Germinal center (tissue), 1 donor: Measurements from ENCODE around the gene ANKRD35.
"Not testable (repeated sequence)": the region's sequence is repeated elsewhere in the genome, so short reads cannot be mapped to it uniquely, and the experiment has no call there.

Experiments
- DNase-seq: peaks from one replicate; pipeline ENCODE4 v3.0.0; 2012; ENCODE audit warnings: mixed read lengths, low spot score

ANKRD35 gene, protein sequence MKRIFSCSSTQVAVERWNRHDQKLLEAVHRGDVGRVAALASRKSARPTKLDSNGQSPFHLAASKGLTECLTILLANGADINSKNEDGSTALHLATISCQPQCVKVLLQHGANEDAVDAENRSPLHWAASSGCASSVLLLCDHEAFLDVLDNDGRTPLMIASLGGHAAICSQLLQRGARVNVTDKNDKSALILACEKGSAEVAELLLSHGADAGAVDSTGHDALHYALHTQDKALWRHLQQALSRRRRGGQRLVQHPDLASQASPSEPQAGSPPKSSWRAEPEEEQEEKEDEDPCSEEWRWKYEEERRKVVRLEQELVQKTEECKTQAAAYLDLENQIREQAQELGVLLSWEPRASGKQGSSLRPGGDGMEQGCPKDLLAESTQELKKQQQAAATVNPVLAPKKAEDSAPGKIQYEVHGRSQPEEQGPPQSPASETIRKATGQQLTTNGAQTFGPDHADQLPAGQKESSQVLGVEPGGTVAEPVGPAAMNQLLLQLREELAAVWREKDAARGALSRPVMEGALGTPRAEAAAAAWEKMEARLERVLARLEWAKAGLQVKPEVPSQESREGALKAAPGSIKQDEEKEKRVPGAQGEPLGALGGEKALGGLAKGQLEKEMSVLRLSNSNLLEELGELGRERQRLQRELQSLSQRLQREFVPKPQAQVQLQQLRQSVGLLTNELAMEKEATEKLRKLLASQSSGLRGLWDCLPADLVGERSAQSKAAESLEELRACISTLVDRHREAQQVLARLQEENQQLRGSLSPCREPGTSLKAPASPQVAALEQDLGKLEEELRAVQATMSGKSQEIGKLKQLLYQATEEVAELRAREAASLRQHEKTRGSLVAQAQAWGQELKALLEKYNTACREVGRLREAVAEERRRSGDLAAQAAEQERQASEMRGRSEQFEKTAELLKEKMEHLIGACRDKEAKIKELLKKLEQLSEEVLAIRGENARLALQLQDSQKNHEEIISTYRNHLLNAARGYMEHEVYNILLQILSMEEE

GRCh38 chr1:145885738-145886287 lies at the start of gene ANKRD35:
Gene ANKRD35, minus strand, starts transcription at chr1:145885866. Its CDS starts 108 bp downstream, at chr1:145885758.
- peak; percentile 96 for DNase-seq

DNA sequence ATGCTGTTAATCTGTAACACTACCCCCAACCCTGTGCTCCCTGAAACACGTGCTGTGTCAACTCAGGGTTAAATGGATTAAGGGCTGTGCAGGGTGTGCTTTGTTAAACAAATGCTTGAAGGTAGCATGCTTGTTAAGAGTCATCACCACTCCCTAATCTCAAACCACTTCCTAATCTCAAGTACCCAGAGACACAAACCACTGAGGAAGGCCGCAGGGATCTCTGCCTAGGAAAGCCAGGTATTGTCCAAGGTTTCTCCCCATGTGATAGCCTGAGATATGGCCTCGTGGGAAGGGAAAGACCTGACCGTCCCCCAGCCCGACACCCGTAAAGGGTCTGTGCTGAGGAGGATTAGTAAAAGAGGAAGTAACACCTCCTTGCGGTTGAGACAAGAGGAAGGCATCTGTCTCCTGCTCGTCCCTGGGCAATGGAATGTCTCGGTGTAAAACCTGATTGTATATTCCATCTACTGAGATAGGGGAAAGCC lies 46.9 kb upstream of the ANKRD35 start:
- not testable (repeated sequence) for DNase-seq

DNA sequence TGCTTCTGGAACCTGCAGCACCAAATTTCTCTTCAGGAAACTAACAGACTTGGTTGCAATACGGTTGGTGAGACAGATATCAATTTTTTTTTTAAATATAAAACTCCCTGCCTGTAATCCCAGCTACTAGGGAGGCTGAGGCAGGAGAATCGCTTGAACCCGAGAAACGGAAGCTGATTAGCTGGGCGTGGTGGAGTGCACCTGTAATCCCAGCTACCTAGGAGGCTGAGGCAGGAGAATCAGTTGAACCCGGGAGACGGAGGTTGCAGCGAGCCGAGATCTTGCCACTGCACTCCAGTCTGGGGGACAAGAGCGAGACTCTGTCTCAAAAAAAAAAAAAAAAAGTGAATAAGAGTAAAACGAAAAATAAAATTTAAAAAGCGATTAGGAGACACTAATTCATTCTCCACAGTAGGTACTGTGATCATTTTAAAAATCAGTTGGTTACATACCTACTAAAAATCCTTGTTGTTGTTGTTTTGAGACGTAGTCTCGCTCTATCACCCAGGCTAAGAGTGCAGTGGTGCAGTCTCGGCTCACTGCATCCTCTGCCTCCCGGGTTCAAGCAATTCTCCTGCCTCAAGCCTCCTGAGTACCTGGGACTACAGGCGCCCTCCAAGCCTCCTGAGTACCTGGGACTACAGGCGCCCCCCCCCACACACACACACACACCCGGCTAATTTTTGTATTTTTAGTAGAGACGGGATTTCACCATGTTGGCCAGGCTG lies 42.4 kb upstream of the ANKRD35 start:
- no peak for DNase-seq

DNA sequence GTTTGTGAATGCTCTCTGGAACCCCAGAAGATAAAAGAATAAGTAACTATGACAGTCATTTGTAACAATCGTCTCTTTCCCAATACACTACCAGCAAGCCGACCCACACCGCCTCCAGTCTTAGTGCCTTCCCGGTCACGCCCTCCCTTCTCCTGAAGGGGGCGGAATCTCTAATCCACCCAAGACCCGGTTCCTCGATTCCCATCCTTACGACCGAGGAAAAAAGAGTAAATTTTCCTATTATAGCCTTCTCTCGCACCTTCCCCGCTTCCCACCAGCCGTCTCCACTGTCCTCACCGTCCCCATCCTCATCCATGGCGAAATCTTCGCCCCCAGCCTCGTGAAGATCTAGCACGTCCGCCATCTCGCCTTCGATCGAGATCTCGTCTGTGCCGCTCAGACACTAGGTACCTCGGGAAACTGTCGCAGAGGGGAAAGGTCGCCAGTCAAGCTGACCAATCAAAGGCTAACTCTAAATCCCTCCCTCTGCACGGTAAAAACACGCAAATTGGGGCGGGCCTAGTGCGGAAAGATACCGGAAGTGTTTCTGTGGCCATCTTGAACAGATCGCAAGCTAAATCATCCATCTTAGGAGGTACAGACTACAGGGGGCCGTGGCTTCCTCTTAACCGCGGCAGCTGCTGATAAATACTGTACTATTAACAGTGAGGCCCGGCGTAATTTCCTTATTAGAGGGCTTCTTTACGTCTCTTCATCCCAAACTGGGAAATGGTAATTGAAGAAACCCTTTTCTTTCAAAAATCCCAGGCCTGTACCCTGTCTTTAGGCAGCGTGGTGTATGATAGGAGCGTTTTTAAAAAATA lies 41.6 kb upstream of the ANKRD35 start, which contains the start of gene RBM8A:
Gene RBM8A, minus strand, starts transcription at position 422 of the 824 bp plus-strand sequence. Its CDS starts 58 bp downstream, at position 364.
- DNase-seq, result peak; percentile 90

DNA sequence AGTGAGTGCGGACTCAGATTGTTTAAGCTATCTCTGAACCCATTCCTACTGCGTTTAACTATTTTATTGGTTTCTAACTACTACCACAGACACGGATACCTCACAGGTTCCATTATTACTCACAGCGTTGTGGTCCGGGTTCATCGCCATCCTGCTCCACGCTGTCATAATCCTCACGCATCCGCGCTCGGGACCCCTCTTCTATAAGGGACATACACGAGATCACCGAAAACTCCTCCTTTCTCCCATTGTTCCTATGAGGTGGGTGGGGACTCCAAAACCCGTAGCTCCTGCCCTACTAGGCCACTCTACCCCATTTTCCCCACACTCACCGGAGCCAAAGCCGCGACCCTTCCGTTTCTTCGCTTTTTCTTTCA lies 41.0 kb upstream of the ANKRD35 start:
- no peak for DNase-seq

DNA sequence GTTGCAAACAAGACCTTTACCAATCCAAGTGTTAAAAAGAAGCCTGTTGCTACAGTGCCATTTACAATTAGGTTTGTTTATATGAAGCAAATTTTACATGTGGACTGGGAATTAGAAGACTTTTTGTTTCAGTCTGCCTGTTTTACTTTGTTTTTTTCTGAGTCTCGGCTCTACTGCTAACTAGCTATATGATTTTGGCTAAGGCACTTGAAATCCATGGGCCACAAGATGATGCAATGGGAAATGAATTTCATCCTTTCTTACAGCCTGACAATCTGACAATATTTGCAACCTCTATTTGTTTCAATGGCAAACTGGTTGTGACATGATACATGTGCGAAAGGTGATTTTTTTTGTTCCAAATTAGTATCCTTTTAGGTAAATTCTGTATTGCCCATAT lies 36.6 kb upstream of the ANKRD35 start:
- no peak for DNase-seq

DNA sequence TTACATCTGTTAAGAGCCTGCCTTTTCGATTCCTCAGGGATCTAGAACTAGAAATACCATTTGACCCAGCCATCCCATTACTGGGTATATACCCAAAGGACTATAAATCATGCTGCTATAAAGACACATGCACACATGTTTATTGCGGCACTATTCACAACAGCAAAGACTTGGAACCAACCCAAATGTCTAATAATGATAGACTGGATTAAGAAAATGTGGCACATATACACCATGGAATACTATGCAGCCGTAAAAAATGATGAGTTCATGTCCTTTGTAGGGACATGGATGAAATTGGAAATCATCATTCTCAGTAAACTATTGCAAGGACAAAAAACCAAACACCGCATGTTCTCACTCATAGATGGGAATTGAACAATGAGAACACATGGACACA lies 34.6 kb upstream of the ANKRD35 start:
- not testable (repeated sequence) for DNase-seq

- peak; percentile 23 for DNase-seq
These were observed 33.6 kb upstream of the ANKRD35 start for GRCh38 chr1:145918992-145919939.

DNA sequence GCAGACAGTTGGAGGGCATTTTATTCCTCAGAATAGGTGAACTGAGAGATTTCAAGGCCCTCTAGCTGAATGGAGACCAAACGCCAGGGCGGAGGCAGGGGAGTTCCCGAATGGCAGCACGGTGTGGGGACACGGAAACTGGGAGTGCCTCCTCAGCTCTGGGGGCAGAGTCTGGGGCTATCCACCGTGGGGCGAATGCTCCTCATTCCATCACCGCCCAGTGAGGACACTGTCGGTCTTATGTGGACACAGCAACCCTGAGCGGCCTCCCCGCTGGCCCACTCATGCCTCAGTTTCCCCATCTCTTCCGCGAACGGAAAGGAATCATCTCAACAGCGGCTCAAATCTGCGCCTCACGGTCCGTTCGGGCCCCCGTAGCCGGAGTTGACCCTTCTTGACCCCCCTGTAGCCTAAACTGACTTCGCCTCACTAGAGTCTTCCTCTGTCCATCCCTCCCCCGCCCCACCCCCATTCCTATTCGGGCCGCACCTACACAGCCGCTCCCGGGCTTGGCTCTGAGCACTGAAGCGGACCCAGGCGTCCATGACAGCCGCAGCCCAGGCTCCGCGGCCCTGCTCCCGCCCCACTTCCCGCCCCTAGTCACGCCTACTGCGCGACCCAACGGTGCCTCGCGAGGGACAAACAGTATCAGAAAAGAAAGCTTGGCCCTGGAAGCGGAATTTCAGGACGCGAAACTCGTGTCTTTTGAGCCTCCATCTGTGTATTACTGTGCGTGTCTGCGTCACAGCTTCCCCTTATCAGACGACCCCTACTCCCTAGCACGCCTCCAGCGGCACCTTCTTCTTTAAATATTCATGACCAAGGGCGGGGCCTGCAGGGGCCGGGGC lies 32.7 kb upstream of the ANKRD35 start, which contains the start of gene PEX11B:
Gene PEX11B, minus strand, starts transcription at position 574 of the 848 bp plus-strand sequence. Its CDS starts 29 bp downstream, at position 545.
- peak; percentile 94 for DNase-seq

GRCh38 chr1:145917595-145917994 lies 31.9 kb upstream of the ANKRD35 start:
- DNase-seq, result no peak

DNA sequence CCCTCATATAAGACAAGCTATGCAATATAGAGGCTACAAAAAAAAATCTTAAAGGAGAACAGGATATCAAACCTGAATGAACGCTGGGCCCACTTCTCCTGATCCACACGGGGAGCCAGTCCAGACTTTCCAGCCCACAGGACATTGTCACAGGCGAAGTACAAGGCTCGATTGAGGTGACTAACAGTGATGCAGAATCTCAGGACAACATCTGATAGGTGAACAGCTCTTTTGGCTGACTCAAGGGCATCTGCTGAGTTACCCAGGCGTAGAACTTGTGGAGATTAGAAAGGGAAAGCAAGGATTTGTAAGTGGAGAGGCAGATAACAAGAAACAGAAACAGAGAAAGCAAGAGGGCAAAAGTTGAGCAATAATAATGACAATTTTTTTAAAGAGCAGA lies 31.1 kb upstream of the ANKRD35 start:
- DNase-seq, result no peak

- DNase-seq, result no peak
These were observed 26.5 kb upstream of the ANKRD35 start for GRCh38 chr1:145912128-145912641.

DNA sequence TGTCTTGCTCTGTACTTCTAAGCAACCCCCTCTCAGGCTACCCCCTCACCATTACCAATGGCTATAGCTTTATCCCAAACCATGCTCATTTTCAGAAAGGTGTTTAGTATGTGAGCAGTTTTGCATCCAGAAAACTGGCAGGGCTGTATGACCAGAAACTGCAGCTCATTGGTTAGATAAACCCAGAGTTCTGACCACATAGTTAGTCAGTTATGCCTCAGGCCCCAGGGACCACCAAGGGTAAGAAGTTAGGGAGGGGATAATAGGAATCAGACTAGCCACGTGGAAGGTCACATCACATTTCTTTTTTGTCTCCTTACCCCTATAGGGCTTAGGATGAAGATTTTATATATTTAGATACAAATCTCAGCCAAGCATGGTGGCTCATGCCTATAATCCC lies 23.0 kb upstream of the ANKRD35 start:
- no peak for DNase-seq

DNA sequence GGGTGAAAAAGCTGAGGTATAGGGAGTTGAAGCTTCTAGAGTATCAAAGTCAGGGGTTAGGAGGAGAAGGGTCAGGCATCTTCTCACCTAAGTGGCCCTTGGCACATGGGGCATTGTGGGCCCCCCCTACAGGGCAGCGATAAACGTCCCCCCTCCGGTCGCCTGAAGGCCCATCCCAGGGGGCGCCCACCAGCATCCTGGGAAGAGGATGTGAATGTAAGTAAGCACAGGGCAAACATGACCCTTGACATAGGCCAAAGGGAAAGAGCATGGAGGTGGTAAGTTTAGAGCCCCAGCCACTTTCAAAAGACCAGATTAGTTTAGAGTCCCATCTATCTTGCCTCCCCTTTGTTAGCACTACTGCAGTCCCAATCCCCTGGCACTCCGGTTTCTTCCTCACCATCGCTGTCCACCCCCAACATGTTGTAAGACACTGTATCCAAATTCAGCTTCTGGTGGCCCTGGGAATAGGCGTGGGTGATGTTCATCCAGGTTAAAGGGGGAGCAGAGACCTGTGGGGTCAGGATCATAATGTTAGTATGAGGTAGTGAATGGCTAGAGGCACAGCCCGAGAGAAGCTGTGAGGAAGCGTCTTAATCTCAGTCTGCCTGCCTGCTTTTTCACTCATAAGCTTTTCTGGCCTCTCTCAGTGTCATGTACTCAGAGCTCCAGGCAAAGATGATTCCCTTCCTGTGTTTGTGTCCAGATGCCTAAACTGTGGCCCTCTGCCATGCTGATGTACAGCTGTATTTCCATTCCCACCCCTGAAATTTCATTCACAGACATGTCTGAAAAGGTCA lies 21.5 kb upstream of the ANKRD35 start:
- no peak for DNase-seq

GRCh38 chr1:145901312-145902021 lies 15.8 kb upstream of the ANKRD35 start:
- no peak for DNase-seq

DNA sequence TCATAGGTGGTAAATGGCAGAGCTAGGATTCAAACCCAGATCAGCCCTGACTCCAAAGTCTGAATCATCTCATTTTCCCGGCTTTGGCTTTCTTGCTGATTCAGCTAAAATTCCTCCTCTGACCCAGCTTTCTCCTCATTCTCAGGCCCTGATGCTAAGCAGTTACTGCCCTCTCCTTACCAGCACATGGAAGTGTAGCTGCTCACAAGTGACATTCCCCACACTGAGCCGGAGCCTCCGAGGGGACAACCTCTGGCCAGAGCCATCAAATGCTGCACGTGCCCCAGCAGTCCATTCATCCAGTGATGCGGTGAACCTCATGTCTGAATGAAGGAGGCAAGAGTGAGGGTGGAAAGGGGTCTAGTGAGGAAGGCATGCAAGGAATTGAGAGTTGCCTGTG lies 13.1 kb upstream of the ANKRD35 start:
- DNase-seq, result no peak

DNA sequence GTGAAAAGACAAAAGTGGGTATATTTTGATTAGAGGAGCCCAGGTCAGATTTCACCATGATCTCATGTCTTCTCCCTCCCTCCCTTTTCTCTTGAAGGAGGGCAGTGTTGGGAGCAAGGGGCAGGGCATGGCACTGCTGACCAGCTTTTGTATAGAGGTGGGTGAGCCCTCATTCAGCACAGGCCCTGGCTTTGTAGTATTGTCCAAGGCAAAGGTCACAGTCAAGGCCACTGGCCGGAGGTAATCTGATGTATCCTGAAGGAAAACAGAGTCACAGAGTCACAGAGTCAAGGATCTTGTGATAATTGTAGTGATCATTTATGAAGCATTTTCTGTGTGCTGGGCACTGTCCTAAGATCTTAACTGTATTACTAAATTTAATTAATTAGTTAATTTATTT lies 12.3 kb upstream of the ANKRD35 start:
- DNase-seq, result no peak
